GM19468 (cell line): ENCODE data around the gene MAPK9.

Source experiments
- ATAC-seq: cut with Tn5 transposase; IDR thresholded peaks from one replicate; pipeline ENCODE4 v1.9.1; 2021; ENCODE audit warnings: mild to moderate bottlenecking, moderate library complexity, moderate number of reproducible peaks; ENCODE audit not compliant: unreplicated experiment; ENCODE audit errors: extremely low read depth

The MAPK9 gene

GRCh38 chr5:180209137-180209581 lies 82.7 kb downstream of the MAPK9 start, which contains the start of gene RASGEF1C:
TSS of gene RASGEF1C (minus strand) at chr5:180209211. CDS start at chr5:180138052, 71,159 bp downstream.
- ATAC-seq, result peak; percentile 63

- no peak for ATAC-seq
Observed at GRCh38 chr5:180208435-180209081, 83.3 kb downstream of the MAPK9 start.

- ATAC-seq, result no peak
Observed at GRCh38 chr5:180208038-180208434, 83.8 kb downstream of the MAPK9 start.

GRCh38 chr5:180207593-180207992 lies 84.3 kb downstream of the MAPK9 start:
- ATAC-seq, result no peak

- no peak for ATAC-seq
Observed at GRCh38 chr5:180206993-180207392, 84.9 kb downstream of the MAPK9 start.

- ATAC-seq, result no peak
Observed at GRCh38 chr5:180205916-180206315, 86.0 kb downstream of the MAPK9 start.

GRCh38 chr5:180204276-180204819 lies 87.5 kb downstream of the MAPK9 start:
- no peak for ATAC-seq

GRCh38 chr5:180202939-180203573 lies 88.8 kb downstream of the MAPK9 start:
- ATAC-seq, result no peak

GRCh38 chr5:180201051-180201987 lies 90.6 kb downstream of the MAPK9 start:
- no peak for ATAC-seq

GRCh38 chr5:180199390-180199789 lies 92.5 kb downstream of the MAPK9 start:
- ATAC-seq, result no peak

GRCh38 chr5:180198208-180198607 lies 93.7 kb downstream of the MAPK9 start:
- ATAC-seq, result no peak

GRCh38 chr5:180197016-180197702 lies 94.7 kb downstream of the MAPK9 start:
- no peak for ATAC-seq

- ATAC-seq, result no peak
Observed at GRCh38 chr5:180194410-180195345, 97.2 kb downstream of the MAPK9 start.

GRCh38 chr5:180193749-180194375 lies 98.0 kb downstream of the MAPK9 start:
- ATAC-seq, result no peak

GRCh38 chr5:180191716-180192115 lies 100.2 kb downstream of the MAPK9 start:
- no peak for ATAC-seq

GRCh38 chr5:180187767-180188166 lies 104.1 kb downstream of the MAPK9 start:
- ATAC-seq, result no peak
